HepG2 (cell line): ENCODE results near the gene TBC1D20. TPM values are rescaled to one million over a fixed set of nuclear protein-coding genes. Genes with fewer than 3 reads are reported as not detected.

Source experiments
- ELF1 ChIP-seq: sonication (generic); formaldehyde crosslinking; IDR thresholded peaks from 2 replicates; pipeline ENCODE4 v1.4.0; 2020; ENCODE audit warnings: missing genetic modification reagents
- FOXA3 ChIP-seq: IDR thresholded peaks from 2 replicates; pipeline ENCODE4 v1.6.1; 2016; ENCODE audit warnings: missing genetic modification reagents, missing compliant biosample characterization
- NCOA2 ChIP-seq: sonication (generic); formaldehyde crosslinking; IDR thresholded peaks from 2 replicates; pipeline ENCODE4 v1.8.0; 2022; ENCODE audit warnings: inconsistent platforms
- POLR2G ChIP-seq: fragments of 200-400 bp; formaldehyde crosslinking; IDR thresholded peaks from 2 replicates; pipeline ENCODE4 v1.6.1; 2018; ENCODE audit warnings: mild to moderate bottlenecking, low read depth, low read length, moderate library complexity
- RCOR2 ChIP-seq: IDR thresholded peaks from 2 replicates; pipeline ENCODE4 v1.6.1; 2016; ENCODE audit warnings: missing biosample characterization, missing genetic modification reagents
- SOX13 ChIP-seq, 3 experiments: fragments of 450-650 bp in 1 of 3; sonication (generic) in 1 of 3; formaldehyde crosslinking in 1 of 3; IDR thresholded peaks in 2 of 3; conservative IDR thresholded peaks in 1 of 3; 2 replicates each; pipeline versions ENCODE4 v1.5.0 to v1.6.1; 2016 to 2020; ENCODE audit warnings: antibody characterized with exemption in 1 of 3, mild to moderate bottlenecking in 1 of 3, missing compliant biosample characterization in 1 of 3, missing genetic modification reagents in 1 of 3, moderate library complexity in 1 of 3
- ZNF280B ChIP-seq: sonication (generic); formaldehyde crosslinking; IDR thresholded peaks from 2 replicates; pipeline ENCODE4 v1.5.0; 2020; ENCODE audit warnings: missing genetic modification reagents, mild to moderate bottlenecking, borderline replicate concordance
- polyA plus RNA-seq, 8 experiments: library from polyadenylated mRNA; depleted of rRNA in 3 of 8; stranded (reverse) in 7 of 8; unstranded in 1 of 8; fragments of >200 nt; fragmentation: Illumina TruSeq in 4 of 8; extraction: Trizol in 4 of 8; gene quantifications; 2 replicates each; pipeline versions ENCODE4 v1.2.1 to v1.2.3, GENCODE V29; 2011 to 2016; ENCODE audit warnings: low read depth in 4 of 8, missing spikeins in 1 of 8, mixed read lengths in 1 of 8; ENCODE audit not compliant: insufficient read depth in 1 of 8
- total RNA-seq, 5 experiments: library from RNA; depleted of rRNA; stranded (reverse); fragments of >200 nt; fragmentation: Illumina TruSeq; extraction: Trizol; gene quantifications; 2 replicates each; pipeline ENCODE4 v1.2.3, GENCODE V29; 2016; ENCODE audit warnings: low read depth in 1 of 5
- TF ChIP-seq, protein P1 (sequence below): sonication (generic); formaldehyde crosslinking; IDR thresholded peaks from 2 replicates; pipeline ENCODE4 v1.8.1; 2023; ENCODE audit warnings: mild to moderate bottlenecking, missing genetic modification reagents, borderline replicate concordance
- TF ChIP-seq, protein P2 (sequence below): sonication (generic); formaldehyde crosslinking; IDR thresholded peaks from 2 replicates; pipeline ENCODE4 v1.4.0; 2020; ENCODE audit warnings: mild to moderate bottlenecking, missing genetic modification reagents
- TF ChIP-seq, protein P3 (sequence below): sonication (generic); formaldehyde crosslinking; IDR thresholded peaks from 2 replicates; pipeline ENCODE4 v1.9.0; 2021; ENCODE audit warnings: mild to moderate bottlenecking, missing genetic modification reagents

The TBC1D20 gene
- total and polyA plus RNA-seq, 2 of the 13 experiments (the other 11 are each of a cell fraction or from before 2014, with no cell fraction given): 36.6 to 47.1 TPM

GRCh38 chr20:472137-472846 is 10.0 kb upstream of the TBC1D20 start (continued):
- TF ChIP-seq ZNF280B (CRISPR knock-in tag): peak; percentile 65; the same call in 1 of the 2 replicates
- TF ChIP-seq FOXA3 (CRISPR knock-in tag): peak; percentile 54
- peak; percentile 45; the same call in 1 of the 2 replicates for TF ChIP-seq NCOA2 (CRISPR knock-in tag)
- no peak for TF ChIP-seq SOX13 (IDR thresholded peaks at IDR 0.05)
- peak in 1 of 2 experiments; percentile 56; a peak in 2 of 4 replicates for TF ChIP-seq SOX13 (CRISPR knock-in tag; conservative IDR thresholded peaks at IDR 0.05 in 1 of 2, IDR thresholded peaks at IDR 0.05 in 1 of 2)
- TF ChIP-seq, protein P1, sequence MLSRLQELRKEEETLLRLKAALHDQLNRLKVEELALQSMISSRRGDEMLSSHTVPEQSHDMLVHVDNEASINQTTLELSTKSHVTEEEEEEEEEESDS (CRISPR knock-in tag): 0 out of 2 replicates have a peak, but pooled peaks have one; percentile 27
- TF ChIP-seq, protein P2, sequence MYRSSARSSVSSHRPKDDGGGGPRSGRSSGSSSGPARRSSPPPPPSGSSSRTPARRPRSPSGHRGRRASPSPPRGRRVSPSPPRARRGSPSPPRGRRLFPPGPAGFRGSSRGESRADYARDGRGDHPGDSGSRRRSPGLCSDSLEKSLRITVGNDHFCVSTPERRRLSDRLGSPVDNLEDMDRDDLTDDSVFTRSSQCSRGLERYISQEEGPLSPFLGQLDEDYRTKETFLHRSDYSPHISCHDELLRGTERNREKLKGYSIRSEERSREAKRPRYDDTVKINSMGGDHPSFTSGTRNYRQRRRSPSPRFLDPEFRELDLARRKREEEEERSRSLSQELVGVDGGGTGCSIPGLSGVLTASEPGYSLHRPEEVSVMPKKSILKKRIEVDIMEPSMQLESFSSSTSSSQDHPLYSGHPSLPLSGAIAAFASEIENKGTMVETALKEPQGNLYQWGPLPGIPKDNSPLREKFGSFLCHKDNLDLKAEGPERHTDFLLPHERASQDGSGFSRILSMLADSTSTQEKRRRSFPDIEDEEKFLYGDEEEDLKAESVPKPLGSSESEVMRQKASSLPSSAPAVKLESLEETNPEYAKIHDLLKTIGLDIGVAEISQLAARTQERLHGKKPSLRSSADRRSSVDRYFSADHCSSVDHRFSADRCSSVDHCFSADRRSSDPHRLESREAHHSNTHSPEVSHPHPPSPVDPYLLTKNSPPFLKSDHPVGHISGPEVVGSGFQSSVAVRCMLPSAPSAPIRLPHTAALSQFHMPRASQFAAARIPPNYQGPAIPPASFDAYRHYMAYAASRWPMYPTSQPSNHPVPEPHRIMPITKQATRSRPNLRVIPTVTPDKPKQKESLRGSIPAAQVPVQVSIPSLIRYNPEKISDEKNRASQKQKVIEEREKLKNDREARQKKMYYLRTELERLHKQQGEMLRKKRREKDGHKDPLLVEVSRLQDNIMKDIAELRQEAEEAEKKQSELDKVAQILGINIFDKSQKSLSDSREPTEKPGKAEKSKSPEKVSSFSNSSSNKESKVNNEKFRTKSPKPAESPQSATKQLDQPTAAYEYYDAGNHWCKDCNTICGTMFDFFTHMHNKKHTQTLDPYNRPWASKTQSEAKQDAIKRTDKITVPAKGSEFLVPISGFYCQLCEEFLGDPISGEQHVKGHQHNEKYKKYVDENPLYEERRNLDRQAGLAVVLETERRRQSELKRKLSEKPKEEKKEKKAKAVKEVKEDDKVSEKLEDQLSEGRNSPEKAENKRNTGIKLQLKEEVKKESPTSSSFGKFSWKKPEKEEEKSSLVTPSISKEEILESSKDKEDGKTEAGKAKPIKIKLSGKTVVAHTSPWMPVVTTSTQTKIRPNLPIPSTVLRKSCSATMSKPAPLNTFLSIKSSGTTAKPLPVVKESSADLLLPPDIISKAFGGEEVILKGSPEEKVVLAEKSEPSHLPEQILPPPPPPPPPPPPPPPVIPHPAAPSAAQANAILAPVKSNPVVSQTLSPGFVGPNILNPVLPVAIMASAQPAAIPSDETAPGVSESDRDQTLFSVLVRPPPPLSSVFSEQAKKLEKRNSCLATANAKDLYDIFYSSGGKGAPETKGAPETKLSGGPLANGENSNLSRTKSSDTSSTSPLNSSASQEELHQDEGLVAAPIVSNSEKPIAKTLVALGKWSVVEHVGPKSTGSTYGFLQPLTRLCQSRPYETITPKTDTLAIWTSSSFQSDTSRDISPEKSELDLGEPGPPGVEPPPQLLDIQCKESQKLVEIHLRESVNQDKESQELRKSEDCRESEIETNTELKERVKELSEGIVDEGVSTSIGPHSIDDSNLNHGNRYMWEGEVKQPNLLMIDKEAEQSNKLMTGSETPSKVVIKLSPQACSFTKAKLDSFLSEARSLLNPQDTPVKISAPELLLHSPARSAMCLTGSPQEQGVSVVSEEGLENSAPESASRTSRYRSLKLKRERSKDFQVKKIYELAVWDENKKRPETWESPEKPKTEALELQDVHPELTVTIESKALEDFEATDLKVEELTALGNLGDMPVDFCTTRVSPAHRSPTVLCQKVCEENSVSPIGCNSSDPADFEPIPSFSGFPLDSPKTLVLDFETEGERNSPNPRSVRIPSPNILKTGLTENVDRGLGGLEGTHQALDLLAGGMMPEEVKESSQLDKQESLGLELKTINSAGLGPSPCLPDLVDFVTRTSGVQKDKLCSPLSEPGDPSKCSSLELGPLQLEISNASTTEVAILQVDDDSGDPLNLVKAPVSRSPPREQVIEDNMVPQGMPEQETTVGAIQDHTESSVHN (CRISPR knock-in tag): no peak
- 0 out of 2 replicates have a peak, but pooled peaks have one; percentile 13 for TF ChIP-seq ELF1 (CRISPR knock-in tag)
- TF ChIP-seq RCOR2 (CRISPR knock-in tag): peak; percentile 51; the same call in 1 of the 2 replicates
- TF ChIP-seq POLR2G: 0 out of 2 replicates have a peak, but pooled peaks have one; percentile 19
- TF ChIP-seq, protein P3, sequence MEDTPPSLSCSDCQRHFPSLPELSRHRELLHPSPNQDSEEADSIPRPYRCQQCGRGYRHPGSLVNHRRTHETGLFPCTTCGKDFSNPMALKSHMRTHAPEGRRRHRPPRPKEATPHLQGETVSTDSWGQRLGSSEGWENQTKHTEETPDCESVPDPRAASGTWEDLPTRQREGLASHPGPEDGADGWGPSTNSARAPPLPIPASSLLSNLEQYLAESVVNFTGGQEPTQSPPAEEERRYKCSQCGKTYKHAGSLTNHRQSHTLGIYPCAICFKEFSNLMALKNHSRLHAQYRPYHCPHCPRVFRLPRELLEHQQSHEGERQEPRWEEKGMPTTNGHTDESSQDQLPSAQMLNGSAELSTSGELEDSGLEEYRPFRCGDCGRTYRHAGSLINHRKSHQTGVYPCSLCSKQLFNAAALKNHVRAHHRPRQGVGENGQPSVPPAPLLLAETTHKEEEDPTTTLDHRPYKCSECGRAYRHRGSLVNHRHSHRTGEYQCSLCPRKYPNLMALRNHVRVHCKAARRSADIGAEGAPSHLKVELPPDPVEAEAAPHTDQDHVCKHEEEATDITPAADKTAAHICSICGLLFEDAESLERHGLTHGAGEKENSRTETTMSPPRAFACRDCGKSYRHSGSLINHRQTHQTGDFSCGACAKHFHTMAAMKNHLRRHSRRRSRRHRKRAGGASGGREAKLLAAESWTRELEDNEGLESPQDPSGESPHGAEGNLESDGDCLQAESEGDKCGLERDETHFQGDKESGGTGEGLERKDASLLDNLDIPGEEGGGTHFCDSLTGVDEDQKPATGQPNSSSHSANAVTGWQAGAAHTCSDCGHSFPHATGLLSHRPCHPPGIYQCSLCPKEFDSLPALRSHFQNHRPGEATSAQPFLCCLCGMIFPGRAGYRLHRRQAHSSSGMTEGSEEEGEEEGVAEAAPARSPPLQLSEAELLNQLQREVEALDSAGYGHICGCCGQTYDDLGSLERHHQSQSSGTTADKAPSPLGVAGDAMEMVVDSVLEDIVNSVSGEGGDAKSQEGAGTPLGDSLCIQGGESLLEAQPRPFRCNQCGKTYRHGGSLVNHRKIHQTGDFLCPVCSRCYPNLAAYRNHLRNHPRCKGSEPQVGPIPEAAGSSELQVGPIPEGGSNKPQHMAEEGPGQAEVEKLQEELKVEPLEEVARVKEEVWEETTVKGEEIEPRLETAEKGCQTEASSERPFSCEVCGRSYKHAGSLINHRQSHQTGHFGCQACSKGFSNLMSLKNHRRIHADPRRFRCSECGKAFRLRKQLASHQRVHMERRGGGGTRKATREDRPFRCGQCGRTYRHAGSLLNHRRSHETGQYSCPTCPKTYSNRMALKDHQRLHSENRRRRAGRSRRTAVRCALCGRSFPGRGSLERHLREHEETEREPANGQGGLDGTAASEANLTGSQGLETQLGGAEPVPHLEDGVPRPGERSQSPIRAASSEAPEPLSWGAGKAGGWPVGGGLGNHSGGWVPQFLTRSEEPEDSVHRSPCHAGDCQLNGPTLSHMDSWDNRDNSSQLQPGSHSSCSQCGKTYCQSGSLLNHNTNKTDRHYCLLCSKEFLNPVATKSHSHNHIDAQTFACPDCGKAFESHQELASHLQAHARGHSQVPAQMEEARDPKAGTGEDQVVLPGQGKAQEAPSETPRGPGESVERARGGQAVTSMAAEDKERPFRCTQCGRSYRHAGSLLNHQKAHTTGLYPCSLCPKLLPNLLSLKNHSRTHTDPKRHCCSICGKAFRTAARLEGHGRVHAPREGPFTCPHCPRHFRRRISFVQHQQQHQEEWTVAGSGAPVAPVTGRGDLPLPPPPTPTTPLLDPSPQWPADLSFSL: 0 out of 2 replicates have a peak, but pooled peaks have one; percentile 59
